Fibroblast of skin of right biceps (primary cell): ENCODE results near the gene ZNF775.

Experiments
- DNase-seq: peaks from one replicate; pipeline ENCODE4 v3.0.0-alpha.2; 2013

Gene ZNF775

DNA sequence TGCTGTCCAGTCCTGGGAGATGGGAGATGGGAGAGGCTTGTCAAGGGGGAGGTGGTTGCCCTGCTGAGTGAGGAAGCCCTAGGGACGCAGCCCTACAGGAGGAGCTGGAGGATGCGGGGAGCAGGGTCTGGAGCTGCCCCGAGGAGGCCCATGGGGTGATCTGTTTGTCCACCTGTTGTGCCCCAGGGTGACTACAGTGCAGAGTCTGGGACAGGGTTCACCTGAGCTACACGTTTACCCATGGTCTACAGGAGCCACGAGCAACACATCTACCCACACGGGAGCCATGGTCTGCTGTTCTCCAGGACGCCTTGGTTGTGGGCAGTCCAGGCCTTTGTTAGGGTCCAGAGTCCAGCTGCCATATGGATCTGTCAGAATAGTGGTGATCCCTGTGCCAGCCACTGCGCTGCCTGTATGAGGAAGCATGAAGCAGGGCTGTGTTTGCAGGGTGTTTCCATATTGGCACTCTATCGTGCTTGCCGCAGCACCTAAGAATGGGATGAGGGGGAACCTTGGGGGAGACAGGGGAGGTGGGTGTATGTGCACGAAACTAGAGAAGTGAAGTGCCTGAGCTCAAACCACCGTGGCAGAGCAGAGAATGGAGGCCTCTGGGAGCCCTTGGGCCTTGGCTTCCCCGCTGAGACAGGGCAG lies 23.7 kb downstream of the ZNF775 start:
- DNase-seq = no peak

DNA sequence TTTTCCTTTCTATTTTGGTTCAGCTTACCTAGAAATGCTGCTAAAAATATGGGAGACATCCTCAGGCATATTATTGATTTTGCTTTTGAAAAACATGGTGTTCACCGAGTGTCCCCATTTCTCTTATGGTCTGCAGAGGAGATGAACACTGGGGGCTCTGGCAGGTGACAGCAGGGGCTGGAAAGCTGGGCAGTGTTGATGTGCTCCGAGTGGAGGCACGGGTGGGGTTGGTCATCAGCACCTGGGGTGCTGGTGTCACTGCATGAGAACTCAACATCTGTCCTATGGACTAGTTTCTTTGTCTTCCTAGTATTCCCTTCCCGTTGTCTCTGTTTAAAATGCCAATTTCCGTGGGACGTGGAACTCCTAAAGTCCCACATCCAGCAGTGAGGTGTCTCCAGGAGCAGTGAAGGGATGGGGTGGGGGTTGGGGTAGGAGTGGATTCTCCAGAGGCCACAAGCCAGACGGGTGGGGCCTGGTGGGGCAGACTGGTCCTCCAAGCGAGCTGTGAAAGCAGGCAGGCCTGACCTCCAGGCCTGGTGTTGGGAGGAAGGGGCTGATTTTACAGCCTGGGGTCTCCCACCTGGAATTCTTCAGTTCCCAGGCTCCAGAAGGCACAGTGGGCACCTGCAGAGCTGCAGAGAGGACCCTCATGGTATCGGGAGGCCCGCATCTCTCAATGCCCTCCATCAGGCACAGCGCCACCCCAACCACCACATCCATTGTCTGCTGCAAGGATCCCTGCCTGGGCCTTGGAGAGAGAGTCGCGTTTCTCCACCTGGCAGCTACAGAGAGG lies 24.4 kb downstream of the ZNF775 start:
- no peak for DNase-seq

DNA sequence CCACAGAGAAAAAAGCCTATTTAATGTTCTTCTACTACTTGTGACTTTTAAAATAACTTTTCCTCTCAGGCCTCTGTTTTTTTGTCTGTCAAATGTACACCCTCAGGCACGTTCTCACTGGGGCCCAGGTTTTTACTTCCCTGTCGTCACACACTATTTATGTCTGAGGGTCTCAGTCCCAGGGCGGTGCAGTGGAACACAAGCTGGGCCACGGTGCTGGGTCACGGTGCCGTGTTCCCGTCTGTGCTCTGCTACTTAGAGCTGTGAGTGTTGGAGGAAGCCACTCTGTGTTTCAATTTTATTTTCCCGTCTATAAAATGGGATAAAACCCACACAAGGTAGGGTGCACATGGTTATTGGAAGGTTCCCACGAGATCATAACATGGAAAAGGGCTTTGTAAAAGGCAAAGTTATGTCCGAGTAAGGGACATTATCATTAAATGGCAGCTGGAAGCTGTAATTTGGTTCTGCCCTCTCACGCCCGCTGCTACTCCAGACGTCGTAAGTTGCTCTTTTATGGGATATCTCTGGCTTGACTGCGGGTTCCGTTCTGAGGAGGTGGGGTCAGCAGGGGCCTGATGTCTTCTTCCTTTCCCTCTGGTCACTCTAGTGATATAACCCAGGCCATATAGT lies 25.2 kb downstream of the ZNF775 start:
- no peak for DNase-seq

DNA sequence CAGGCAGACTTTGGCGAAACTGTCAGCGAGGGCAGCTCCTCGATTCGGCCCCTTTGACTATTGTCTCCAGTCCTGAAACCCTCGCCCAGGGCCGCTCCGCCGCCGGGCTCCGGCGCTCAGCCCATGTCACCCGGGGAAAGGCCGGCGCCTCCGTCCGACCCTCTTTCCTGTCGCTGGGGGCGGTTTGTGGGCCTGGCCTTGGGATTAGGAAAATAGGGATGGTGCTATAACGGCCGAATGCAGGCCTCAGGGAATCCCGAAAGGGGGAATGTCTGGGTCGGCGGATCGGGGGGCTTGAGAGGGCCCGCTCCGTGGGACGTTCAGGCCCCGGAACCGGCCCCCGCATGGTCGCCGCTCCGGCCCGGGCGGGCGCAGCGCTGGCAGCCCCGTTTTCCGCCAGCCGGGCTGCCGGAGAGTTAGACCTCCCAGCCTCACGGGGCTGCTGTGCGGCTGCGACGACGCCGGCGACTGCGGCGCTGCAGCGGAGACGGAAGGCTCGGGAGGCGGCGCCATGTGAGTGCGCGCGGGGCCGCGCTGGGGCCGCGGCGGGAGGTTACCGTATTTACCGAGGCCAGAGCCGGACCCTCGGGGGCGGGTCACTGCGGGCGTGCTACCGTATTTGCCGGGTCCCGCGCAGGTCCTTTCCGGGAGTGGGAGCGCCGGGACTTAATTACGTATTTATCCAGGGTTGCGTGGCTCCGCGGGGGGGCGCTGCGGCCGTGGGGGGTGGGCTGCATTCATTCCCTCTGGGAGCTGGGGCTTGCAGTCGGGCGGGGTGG lies 25.9 kb downstream of the ZNF775 start:
- peak; percentile 91 for DNase-seq

DNA sequence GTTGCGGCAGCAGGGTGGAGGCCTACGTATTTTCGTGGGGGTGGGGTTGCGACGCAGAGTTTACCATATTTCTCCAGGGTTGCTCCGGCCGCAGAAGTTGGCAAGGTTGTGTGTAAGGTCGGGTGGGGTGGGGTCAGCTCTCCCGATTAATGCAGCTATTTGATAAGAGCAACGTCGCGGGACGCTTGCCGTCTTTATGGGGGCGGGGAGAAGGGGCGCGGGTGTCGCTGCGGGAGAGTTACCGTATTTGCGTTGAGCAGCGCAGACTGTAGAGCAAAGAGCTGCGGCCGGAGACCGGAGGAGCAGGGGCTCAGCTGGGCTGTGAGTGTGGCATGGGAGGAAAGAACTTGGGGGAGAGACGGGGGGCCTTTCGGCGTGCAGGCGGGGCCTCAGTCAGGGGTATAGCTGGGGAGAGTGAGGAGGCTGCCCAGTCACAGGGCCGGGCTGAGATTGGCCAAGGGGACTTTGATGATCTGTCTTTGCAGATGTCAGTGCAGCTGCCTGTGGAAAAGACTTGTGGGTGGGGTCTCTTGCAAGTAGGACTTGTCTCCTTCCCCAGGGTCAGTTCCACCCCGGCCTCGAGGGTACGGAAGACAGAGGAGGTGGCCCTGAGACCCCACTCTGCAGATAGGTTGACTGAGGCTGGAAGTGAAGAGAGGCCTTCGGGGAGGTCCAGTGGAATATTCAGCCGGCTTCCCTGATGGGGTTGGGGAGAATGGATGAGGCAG lies 26.6 kb downstream of the ZNF775 start:
- no peak for DNase-seq

DNA sequence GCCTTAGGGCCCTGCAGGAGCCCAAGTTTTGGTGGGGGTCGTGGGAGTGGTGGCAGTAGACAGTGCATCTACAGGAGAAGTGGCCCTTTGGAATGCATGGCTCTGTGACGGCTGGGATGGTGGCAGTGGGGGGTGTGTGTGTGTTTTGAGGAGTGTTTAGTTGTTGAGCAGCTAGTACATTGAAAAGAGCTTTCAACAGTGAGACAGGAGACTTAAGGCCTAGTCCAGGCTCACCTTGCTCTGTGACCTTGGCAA lies 27.1 kb downstream of the ZNF775 start:
- no peak for DNase-seq

DNA sequence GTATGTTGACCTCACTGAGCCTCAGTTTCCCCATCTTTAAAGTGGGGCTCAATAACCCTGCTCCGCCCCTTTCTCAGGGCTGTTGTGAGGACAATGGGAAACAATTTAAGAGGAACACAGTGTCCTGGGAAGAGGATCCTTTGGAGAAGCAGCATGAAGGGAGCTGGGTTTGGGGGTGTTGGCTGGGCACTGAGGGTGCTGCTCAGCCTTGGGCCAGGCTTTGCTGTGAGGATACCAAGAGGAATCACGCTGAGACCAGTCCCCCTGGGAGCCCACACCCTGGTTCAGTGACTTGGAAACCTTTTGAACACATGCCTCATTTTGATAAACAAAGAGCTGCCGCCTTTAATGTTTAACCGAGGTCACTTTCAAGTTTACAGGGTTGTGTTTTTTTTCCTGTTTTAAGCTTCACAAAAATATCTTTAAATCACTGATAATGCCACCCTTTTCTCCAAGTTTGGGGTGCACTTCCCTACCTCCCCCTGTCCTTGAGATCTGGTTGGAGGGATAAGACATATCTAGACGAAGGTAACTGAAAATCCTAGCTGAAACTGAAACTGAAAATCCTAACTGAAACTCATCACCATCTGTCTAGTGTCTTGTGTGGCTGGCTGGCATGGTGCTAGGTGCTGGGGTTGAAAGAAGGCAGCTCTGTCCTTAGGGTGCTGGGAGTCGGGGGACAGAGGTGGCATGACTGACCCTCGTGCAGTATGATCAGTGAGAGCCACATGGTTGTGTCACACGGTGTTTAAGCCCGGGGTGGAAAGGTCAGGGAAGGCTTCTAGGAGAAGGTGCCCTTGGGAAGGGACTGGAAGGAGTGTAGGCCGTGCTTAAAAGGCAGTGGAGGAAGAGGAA lies 27.7 kb downstream of the ZNF775 start:
- DNase-seq = no peak

DNA sequence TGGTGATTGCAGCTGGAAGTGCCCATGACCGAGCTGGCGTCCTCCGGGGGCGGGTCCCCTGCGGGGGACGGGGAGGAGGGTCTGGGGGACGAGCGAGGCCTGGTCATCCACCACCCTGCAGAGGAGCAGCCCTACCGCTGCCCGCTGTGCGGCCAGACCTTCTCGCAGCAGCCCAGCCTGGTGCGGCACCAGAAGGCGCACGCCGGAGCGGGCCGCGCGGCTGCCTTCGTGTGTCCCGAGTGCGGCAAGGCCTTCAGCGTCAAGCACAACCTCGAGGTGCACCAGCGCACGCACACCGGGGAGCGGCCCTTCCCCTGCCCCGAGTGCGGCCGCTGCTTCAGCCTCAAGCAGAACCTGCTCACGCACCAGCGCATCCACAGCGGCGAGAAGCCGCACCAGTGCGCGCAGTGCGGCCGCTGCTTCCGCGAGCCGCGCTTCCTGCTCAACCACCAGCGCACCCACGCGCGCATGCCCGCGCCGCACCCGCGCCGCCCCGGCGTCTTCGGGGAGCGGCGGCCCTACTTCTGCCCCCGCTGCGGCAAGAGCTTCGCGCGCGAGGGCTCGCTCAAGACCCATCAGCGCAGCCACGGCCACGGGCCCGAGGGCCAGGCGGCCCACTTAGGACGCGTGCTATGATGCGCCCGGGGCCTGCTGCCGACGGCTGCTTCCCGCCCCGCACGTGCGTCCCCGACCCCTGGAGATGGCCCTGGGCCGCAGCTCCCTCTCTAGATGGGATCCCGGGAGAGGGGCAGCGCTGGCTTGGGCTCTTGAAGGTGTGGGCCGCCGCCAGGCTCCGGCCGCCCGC lies 28.7 kb downstream of the ZNF775 start:
- no peak for DNase-seq

DNA sequence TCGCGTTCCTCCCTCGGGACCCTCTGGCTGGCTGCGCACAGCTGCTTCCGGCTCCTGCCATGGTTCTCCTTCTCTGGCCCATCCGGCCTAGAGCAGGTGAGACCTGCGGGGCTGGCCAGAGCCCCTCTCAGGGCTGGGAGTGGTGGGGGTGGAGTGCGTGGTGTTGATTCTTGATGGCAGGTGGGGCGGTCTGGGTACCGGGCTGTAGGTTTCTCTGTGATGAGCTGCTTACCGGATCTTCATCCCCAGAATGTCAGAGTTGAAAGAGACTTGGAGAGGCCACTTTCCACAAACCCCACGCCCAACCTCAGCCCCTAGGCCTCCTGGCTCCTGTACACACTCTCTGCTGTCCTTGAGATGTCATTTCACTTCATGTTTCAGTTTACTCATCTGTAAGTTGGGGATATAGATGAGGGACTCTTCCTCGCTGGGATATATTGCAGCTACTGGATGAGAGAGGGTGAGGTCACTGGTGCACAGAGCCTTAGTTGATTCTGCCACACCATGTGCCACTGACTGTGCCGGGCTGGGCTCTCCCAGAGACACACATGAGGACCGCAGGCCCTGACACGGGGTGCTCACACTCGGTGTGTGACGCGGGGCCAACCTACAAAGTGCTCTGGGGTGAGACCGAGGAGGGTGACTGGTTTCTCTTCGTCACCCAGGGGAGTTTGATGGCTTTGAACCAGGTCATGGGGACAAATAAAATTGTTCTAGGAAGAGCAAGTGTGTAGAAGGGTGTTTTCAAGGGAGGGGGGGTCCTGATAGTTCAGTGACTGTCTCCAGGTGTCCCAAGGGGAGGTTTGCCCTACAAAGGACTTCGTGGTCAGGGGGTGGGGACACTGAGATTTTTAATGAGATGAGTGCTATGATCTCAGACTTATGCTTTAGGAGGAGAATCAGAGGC lies 29.5 kb downstream of the ZNF775 start:
- no peak for DNase-seq

DNA sequence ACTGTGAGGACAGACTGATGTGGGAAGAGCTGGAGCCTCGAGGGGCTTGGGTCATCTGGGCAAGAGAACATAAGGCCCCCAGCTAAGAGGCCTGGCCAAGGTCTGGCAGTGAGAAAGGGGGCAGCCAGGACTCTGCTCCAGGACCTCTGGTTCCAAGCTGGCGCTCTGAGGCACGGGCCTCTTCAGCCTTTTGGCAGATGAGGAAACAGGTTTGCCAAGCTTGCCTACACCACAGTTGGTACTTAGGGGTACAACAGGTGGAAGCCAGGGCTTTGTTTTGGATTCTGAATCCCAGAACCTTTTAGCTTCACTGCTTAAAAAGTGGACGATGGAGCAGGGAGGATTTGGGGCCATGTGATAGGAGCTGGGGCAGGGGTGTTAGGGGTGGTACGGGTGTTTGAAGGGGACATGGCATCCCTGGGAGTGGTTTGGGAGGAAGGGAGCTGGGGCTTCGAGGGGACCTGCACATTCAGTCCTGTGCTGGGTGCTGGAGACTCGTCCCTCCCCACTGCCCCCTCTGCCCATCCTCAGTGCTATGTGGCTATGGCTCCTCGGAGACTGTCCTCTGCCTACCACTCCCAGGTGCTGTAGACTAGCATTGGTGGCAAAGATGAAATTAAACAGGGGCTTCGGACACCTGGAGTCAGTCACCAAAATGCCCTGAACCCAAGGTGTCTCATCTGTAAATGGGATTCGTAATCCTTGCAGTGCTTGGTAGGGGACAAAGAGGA lies 30.3 kb downstream of the ZNF775 start:
- DNase-seq = no peak

DNA sequence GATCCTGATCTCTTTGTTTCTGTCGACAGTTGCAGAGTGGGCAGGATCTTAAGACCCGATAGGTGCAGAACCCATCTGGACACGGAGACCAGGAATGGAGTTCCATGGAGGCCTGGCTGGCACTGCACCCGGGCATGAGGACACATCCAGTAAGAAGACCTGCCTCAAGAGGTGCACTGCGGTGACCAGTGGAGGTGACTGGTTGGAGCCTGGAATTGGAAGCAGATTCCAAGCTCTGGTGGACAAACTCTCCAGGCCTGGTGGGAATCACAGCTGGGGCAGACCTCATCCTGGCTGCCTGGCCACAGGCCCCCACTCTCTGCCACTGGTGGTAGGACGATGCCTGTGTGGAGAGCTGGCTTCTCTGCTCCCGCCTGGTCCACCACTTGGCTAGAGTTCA lies 31.0 kb downstream of the ZNF775 start:
- DNase-seq = no peak

DNA sequence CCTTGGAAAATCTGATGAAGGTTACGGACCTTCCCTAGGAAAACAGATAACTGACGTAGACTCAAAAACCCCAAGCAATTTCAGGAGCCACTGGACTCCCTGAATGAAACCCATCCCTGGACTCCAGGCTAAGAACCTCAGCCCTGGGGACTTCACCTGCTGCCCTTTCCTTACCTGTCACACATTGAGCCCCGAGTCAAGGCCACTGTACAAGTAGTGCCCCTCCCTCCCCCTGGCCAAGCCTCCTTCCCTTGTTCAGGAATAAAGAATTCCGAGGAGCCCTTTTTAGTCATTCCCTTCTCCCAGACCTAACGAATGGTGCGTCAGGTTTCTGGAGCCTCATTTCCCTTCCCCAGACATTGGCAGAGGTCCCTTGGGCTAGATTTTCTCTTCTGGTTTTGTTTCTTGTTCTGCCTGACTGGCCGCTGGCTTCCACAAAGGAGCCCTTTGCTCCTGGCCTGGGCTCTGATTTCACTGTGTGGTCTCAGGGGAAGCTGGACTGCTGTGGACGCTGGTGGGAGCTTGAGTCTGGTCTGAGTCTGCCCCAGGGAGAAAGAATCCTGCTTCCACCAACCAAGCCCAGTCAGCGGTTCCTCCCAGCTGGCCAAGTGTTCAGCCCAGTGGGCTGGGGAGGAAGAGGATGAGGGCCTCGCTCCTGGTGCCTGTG lies 31.7 kb downstream of the ZNF775 start:
- no peak for DNase-seq

DNA sequence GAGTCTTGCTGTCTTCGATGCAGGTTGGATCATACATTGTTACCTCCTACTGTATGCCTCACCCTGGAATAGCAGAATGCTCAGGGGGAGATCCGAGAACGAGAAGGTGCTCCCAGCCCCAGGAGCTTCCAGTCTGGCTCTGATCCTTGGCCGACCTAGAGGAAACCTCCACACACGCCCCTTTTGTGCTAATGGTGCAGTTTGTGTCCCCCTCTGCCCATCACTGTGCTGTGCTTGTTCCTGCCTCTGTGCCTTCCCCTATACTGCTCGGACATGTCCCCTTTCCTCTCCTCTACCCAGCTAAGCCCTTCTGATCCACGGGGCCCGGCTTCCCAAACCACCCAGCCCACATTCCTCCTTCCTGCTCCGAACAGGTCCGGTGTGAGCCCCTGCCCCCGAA lies 32.5 kb downstream of the ZNF775 start:
- DNase-seq = no peak

DNA sequence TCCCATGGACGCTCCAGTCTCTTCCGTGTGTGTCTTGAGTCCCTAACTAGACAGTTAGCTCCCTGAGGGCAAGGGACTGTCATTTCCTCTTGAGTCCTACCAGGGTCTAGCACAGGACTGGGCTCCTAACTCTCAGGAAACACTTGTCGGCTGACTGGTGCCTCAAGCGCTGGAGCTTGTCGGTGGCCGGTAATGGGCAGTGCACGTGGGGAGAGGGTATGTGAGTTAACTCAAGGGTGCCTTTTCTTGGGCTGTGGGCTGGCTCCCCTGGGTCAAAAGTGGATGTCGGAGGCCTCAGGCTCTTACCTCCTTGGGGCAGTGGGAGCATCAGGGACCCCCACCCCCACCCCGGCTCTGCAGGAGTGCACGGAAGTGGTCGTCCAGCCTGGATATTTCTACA lies 32.9 kb downstream of the ZNF775 start:
- DNase-seq = no peak

DNA sequence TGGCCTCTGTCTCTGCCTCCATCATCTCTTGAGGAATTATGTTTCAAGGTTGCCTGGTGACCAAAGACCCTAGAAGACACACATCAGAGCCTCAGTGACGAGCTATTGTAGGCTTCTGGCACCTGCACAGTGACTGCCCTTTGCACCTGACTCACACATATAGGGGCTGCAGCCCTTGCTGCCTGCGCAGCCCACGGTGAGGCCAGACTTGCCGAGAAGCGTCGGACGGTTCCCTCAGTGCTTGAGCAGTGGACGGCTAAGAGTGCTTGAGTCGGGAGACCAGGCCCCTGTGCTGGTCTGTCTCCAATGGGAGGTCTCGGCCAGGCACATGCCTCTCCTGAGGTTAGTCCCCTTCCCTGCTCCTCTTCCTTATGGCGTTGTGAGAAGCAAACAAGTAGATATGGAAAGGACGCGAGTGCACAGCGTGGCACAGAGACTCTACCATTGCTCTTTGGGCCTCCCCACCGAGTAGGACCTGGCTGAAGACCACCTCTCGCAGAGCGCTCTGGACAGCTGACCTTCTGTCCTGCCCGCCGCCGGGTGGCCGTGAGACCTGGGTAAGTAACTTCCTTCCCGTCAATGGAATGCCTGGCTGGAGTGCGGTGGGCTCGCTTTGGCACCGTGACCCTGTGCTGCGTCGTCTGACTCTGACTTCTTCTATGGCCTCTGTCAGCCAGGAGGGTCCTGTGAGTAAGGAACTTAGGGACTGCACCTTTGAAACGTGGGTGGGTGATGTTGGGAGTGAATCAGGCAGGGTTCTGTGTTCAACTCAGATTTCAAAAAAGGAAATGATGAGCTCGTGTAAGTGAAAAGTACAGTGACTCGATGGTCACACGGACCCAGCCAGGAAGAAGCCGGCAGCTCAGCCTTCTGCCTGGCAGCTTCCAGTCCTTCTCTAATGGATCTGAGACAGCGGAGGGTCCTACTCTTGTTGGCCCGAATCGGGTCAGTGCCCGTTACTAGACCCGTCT lies 33.7 kb downstream of the ZNF775 start:
- DNase-seq = no peak

DNA sequence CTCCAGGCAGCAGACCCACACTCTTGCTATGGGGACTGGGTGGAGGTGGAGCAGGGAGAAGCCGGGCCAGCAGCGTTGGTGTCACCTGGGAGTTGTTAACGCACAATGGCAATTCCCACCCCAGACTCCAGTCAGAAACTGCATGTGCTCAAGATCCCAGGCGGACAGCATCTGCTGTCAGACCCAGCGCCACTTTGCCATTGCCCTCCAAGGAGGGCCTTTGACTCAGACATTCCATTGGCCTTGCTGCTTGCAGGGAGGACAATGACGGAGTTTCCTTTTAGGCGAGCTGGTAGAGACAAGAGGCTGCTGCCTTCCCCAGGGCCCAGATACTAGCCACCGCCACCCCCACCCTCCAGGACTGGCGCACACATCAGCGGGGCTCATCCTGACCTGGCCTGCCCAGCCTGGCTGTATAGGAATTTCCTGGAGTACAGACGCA lies 34.5 kb downstream of the ZNF775 start:
- no peak for DNase-seq
